GM19328 (cell line): Measurements from ENCODE around the gene EFHD2.
"Not testable (repeated sequence)": the region's sequence is repeated elsewhere in the genome, so short reads cannot be mapped to it uniquely, and the experiment has no call there.

ENCODE experiments used
- ATAC-seq: cut with Tn5 transposase; IDR thresholded peaks from one replicate; pipeline ENCODE4 v1.9.1; 2021; ENCODE audit warnings: mild to moderate bottlenecking, moderate library complexity; ENCODE audit not compliant: unreplicated experiment

EFHD2 gene

GRCh38 chr1:15388201-15388880 lies 21.3 kb upstream of the EFHD2 start:
- ATAC-seq, result no peak

GRCh38 chr1:15389828-15390227 lies 19.9 kb upstream of the EFHD2 start:
- ATAC-seq, result not testable (repeated sequence)

- ATAC-seq, result no peak
Measured at GRCh38 chr1:15390667-15391066, 19.0 kb upstream of the EFHD2 start.

GRCh38 chr1:15391366-15391765 lies 18.3 kb upstream of the EFHD2 start:
- no peak for ATAC-seq

- ATAC-seq, result no peak
Measured at GRCh38 chr1:15393475-15394257, 16.0 kb upstream of the EFHD2 start.

- no peak for ATAC-seq
Measured at GRCh38 chr1:15394258-15394690, 15.4 kb upstream of the EFHD2 start.

GRCh38 chr1:15397236-15397635 lies 12.5 kb upstream of the EFHD2 start:
- ATAC-seq, result no peak

GRCh38 chr1:15399710-15400109 lies 10.0 kb upstream of the EFHD2 start:
- no peak for ATAC-seq

GRCh38 chr1:15400627-15401026 lies 9.1 kb upstream of the EFHD2 start:
- no peak for ATAC-seq

GRCh38 chr1:15401391-15402055 lies 8.2 kb upstream of the EFHD2 start:
- ATAC-seq, result no peak

GRCh38 chr1:15402809-15403450 lies 6.8 kb upstream of the EFHD2 start:
- ATAC-seq, result no peak

GRCh38 chr1:15403962-15404580 lies 5.6 kb upstream of the EFHD2 start:
- ATAC-seq, result no peak

- ATAC-seq, result no peak
Measured at GRCh38 chr1:15405106-15405850, 4.4 kb upstream of the EFHD2 start.

GRCh38 chr1:15406614-15407559 lies 2.8 kb upstream of the EFHD2 start:
- ATAC-seq, result no peak

GRCh38 chr1:15407580-15407979 lies 2.1 kb upstream of the EFHD2 start:
- ATAC-seq, result no peak

GRCh38 chr1:15408890-15409387 lies 749 bp upstream of the EFHD2 start:
- ATAC-seq, result no peak

GRCh38 chr1:15410223-15410883 lies 665 bp downstream of the EFHD2 start:
- ATAC-seq, result no peak

- ATAC-seq, result no peak
Measured at GRCh38 chr1:15410884-15411245, 1.2 kb downstream of the EFHD2 start.
